Measurements from ENCODE around the gene CLK1. TPM values are rescaled to one million over a fixed set of nuclear protein-coding genes. Genes with fewer than 3 reads are reported as not detected.
"Not testable (repeated sequence)": the region's sequence is repeated elsewhere in the genome, so short reads cannot be mapped to it uniquely, and the experiment has no call there.

CLK1 gene
- total and polyA plus RNA-seq, 4 experiments from 2014 or later, result 18.1 to 499 (median 262) TPM

- Mint-ChIP-seq H3K27ac (peak overlapping the region in 1 of 7 donors; percentile 8), H3K9me3 (no peaks in the 10 kb centered on the region), H3K27me3 (no peaks in the 10 kb centered on the region), H3K4me1 (peaks cover 0 to 1% (median 0%) of the 10 kb centered on the region in 4 donors), H3K4me3 (no peak overlapping the region), H3K36me3 (peaks cover 4 to 9% of the 10 kb centered on the region in 2 donors)
- no peaks in the 10 kb centered on the region for H3K4me1 ChIP-seq (ENCODE audit: insufficient read depth, low read length)
- H3K27ac ChIP-seq (ENCODE audit: low read depth, low read length), result no peak overlapping the region
- peaks cover 0 to 3% of the 10 kb centered on the region in 2 donors for H3K9me3 ChIP-seq (ENCODE audit: control insufficient read depth in 1 of 2, low read length in 2 of 2)
- H3K36me3 ChIP-seq (ENCODE audit: insufficient read depth, low read length), result no peaks in the 10 kb centered on the region
- ChIA-PET POLR2A (ENCODE audit: partially characterized antibody) (interaction anchor here (0.9 to 1.9 kb wide), 2 partner anchors 9 to 36 kb away, joined by 3 to 5 read pairs; partner anchors contain the start of gene CLK1), CTCF (ENCODE audit: partially characterized antibody) (no interaction called here)
- intact Hi-C loops (cut with micrococcal nuclease), result no loop called here
- no peak for DNase-seq
- no peaks in the 10 kb centered on the region for H3K27me3 ChIP-seq (ENCODE audit: insufficient read depth, low read length)
- H3K4me3 ChIP-seq (ENCODE audit: low read length in 2 of 2), result no peak overlapping the region
Observed at GRCh38 chr2:200828104-200828503, 36.4 kb downstream of the CLK1 start.

GRCh38 chr2:200821686-200822245 is 42.7 kb downstream of the CLK1 start:
- peak overlapping the region in 2 of 7 donors; percentile 12 to 53 for H3K27ac Mint-ChIP-seq
- no peaks in the 10 kb centered on the region for H3K27me3 Mint-ChIP-seq
- intact Hi-C loops (cut with micrococcal nuclease), result no loop called here
- H3K36me3 Mint-ChIP-seq, result peaks cover 39 to 60% of the 10 kb centered on the region in 2 donors
- ChIA-PET CTCF (ENCODE audit: partially characterized antibody) (no interaction called here), POLR2A (ENCODE audit: partially characterized antibody) (interaction anchor here (1.4 kb wide), 1 partner anchor 42 kb away, joined by 6 read pairs; the partner anchor contains the start of gene CLK1)
- H3K27me3 ChIP-seq (ENCODE audit: insufficient read depth, low read length), result no peaks in the 10 kb centered on the region
- H3K9me3 ChIP-seq (ENCODE audit: control insufficient read depth in 1 of 2, low read length in 2 of 2), result no peaks in the 10 kb centered on the region
- no peak overlapping the region for H3K4me3 Mint-ChIP-seq
- H3K4me1 Mint-ChIP-seq, result peaks cover 1 to 4% (median 4%) of the 10 kb centered on the region in 4 donors
- H3K4me3 ChIP-seq (ENCODE audit: low read length in 2 of 2), result no peak overlapping the region
- no peaks in the 10 kb centered on the region for H3K4me1 ChIP-seq (ENCODE audit: insufficient read depth, low read length)
- H3K27ac ChIP-seq (ENCODE audit: low read depth, low read length), result no peak overlapping the region
- peaks cover 49% of the 10 kb centered on the region for H3K36me3 ChIP-seq (ENCODE audit: insufficient read depth, low read length)
- no peaks in the 10 kb centered on the region for H3K9me3 Mint-ChIP-seq
- no peak for DNase-seq

DNA sequence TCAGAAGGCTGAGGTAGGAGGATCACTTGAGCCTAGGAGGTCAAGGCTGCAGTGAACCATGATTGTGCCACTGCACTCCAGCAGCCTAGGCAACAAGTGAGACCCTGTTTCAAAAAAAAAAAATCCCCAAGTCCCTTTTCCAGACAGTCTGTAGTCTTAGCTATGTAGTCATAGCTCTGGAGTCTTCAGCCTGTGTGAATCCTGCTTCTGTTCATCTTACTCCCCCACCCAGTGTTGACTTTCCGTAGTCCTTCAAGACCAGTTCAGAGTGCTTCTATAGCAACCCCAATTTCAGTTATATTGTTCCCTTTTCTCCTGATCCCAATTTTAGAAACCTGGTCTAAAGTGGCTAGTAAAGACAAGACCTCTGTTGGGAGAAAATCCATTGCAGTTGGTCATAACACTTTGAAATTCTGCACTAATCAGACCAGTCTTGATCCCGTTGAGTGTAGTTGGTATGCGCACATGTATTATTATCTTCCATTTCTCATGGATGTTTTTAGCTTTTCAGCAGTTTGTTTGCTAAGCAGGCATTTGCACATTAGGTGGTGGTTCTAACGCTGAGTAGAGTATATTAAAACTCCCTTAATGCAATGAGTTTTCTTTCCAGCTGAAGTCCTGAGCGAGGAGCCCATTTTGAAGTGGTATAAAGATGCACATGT is 43.8 kb downstream of the CLK1 start:
- ChIA-PET CTCF (ENCODE audit: partially characterized antibody) (no interaction called here), POLR2A (ENCODE audit: partially characterized antibody) (interaction anchor here (1.4 kb wide), 1 partner anchor 44 kb away, joined by 5 read pairs; the partner anchor contains the start of gene CLK1)
- Histone ChIP-seq H3K27me3 (ENCODE audit: insufficient read depth, low read length) (no peaks in the 10 kb centered on the region), H3K9me3 (ENCODE audit: control insufficient read depth in 1 of 2, low read length in 2 of 2) (no peaks in the 10 kb centered on the region), H3K4me3 (ENCODE audit: low read length in 2 of 2) (no peak overlapping the region), H3K4me1 (ENCODE audit: insufficient read depth, low read length) (no peaks in the 10 kb centered on the region), H3K36me3 (ENCODE audit: insufficient read depth, low read length) (peaks cover 60% of the 10 kb centered on the region), H3K27ac (ENCODE audit: low read depth, low read length) (no peak overlapping the region)
- no peak for DNase-seq
- peaks cover 49 to 65% of the 10 kb centered on the region in 2 donors for H3K36me3 Mint-ChIP-seq
- peak overlapping the region in 4 of 7 donors; percentile 2 to 74 (median 60) for H3K27ac Mint-ChIP-seq
- H3K4me3 Mint-ChIP-seq, result no peak overlapping the region
- no peaks in the 10 kb centered on the region for H3K9me3 Mint-ChIP-seq
- H3K4me1 Mint-ChIP-seq, result peaks cover 4 to 10% (median 8%) of the 10 kb centered on the region in 4 donors
- H3K27me3 Mint-ChIP-seq, result no peaks in the 10 kb centered on the region
- intact Hi-C loops (cut with micrococcal nuclease), result no loop called here

DNA sequence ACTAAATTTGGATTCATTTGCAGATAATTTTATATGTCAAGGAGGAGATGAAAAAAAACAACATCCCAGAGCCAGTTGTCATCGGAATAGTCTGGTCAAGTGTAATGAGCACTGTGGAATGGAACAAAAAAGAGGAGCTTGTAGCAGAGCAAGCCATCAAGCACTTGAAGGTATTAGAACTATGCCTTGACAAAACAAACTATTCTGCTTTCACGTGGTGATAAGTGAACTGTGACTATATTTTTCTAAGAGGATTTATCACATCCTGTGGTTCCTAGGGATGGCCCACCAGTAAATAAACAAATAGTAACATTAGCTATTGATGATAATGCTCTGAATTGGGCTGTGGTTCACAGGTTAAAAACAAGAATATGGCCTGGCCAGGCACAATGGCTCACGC is 45.7 kb downstream of the CLK1 start:
- ChIA-PET CTCF (ENCODE audit: partially characterized antibody) (interaction anchor here (1.0 to 1.2 kb wide), 3 partner anchors 15 to 107 kb away, joined by 3 read pairs; no protein-coding TSS in a partner anchor), POLR2A (ENCODE audit: partially characterized antibody) (interaction anchor here (1.0 to 2.1 kb wide), 4 partner anchors 8 to 45 kb away, joined by 3 to 11 read pairs (median 5); partner anchors contain the start of gene CLK1)
- DNase-seq; H3K27me3 Mint-ChIP-seq; H3K9me3 Mint-ChIP-seq; H3K4me3 Mint-ChIP-seq; H3K27me3 ChIP-seq (ENCODE audit: insufficient read depth, low read length); H3K4me3 ChIP-seq (ENCODE audit: low read length in 2 of 2); H3K9me3 ChIP-seq (ENCODE audit: control insufficient read depth in 1 of 2, low read length in 2 of 2); intact Hi-C loops (cut with micrococcal nuclease); H3K27ac ChIP-seq (ENCODE audit: low read depth, low read length): not testable (repeated sequence)
- Histone ChIP-seq H3K36me3 (ENCODE audit: insufficient read depth, low read length) (peaks cover 80% of the 10 kb centered on the region), H3K4me1 (ENCODE audit: insufficient read depth, low read length) (peaks cover 18% of the 10 kb centered on the region)
- H3K27ac Mint-ChIP-seq, result peak overlapping the region in 3 of 7 donors; percentile 22 to 70 (median 46)
- peaks cover 68 to 80% of the 10 kb centered on the region in 2 donors for H3K36me3 Mint-ChIP-seq
- peaks cover 21 to 29% (median 25%) of the 10 kb centered on the region in 4 donors for H3K4me1 Mint-ChIP-seq

GRCh38 chr2:200814917-200815316 is 49.5 kb downstream of the CLK1 start:
- no peak overlapping the region for H3K4me3 ChIP-seq (ENCODE audit: low read length in 2 of 2)
- intact Hi-C loops (cut with micrococcal nuclease), result loop anchor here (5.0 kb wide), 2 partner anchors 362 to 1422 kb away; partner anchors contain the start of gene SUMO1
- Mint-ChIP-seq H3K36me3 (peaks cover 53 to 78% of the 10 kb centered on the region in 2 donors), H3K27ac (peak overlapping the region in 3 of 7 donors; percentile 24 to 96 (median 43)), H3K27me3 (no peaks in the 10 kb centered on the region), H3K4me3 (peak overlapping the region in 2 of 8 donors; percentile 19 to 79), H3K4me1 (peaks cover 37 to 64% (median 45%) of the 10 kb centered on the region in 4 donors), H3K9me3 (no peaks in the 10 kb centered on the region)
- peaks cover 63% of the 10 kb centered on the region for H3K36me3 ChIP-seq (ENCODE audit: insufficient read depth, low read length)
- CTCF ChIA-PET (ENCODE audit: partially characterized antibody), result interaction anchor here (1.7 kb wide), 1 partner anchor 102 kb away, joined by 9 read pairs; no protein-coding TSS in a partner anchor
- no peaks in the 10 kb centered on the region for H3K27me3 ChIP-seq (ENCODE audit: insufficient read depth, low read length)
- DNase-seq, result no peak
- POLR2A ChIA-PET (ENCODE audit: partially characterized antibody), result interaction anchor here (1.0 to 3.3 kb wide), 6 partner anchors 12 to 102 kb away, joined by 3 to 30 read pairs (median 8); partner anchors contain the start of genes CLK1, NIF3L1 and PPIL3
- H3K27ac ChIP-seq (ENCODE audit: low read depth, low read length), result peak overlapping the region; percentile 31
- no peaks in the 10 kb centered on the region for H3K9me3 ChIP-seq (ENCODE audit: control insufficient read depth in 1 of 2, low read length in 2 of 2)
- peaks cover 41% of the 10 kb centered on the region for H3K4me1 ChIP-seq (ENCODE audit: insufficient read depth, low read length)

- Mint-ChIP-seq H3K36me3 (peaks cover 52 to 73% of the 10 kb centered on the region in 2 donors), H3K4me3 (peak overlapping the region in 7 of 8 donors; percentile 19 to 79 (median 58)), H3K27me3 (no peaks in the 10 kb centered on the region), H3K27ac (peak overlapping the region; percentile 24 to 96 (median 66)), H3K4me1 (peaks cover 38 to 66% (median 46%) of the 10 kb centered on the region in 4 donors), H3K9me3 (no peaks in the 10 kb centered on the region)
- intact Hi-C loops (cut with micrococcal nuclease), result loop anchor here (5.0 kb wide), 2 partner anchors 363 to 1423 kb away; partner anchors contain the start of gene SUMO1
- H3K4me3 ChIP-seq (ENCODE audit: low read length in 2 of 2), result no peak overlapping the region
- peak in 1 of 5 donors; percentile 29 for DNase-seq
- H3K4me1 ChIP-seq (ENCODE audit: insufficient read depth, low read length), result peaks cover 41% of the 10 kb centered on the region
- POLR2A ChIA-PET (ENCODE audit: partially characterized antibody), result interaction anchor here (0.7 to 3.3 kb wide), 7 partner anchors 12 to 101 kb away, joined by 3 to 30 read pairs (median 7); partner anchors contain the start of genes CLK1, NIF3L1 and PPIL3
- CTCF ChIA-PET (ENCODE audit: partially characterized antibody), result interaction anchor here (0.9 to 1.7 kb wide), 2 partner anchors 43 to 101 kb away, joined by 3 to 9 read pairs; no protein-coding TSS in a partner anchor
- peaks cover 58% of the 10 kb centered on the region for H3K36me3 ChIP-seq (ENCODE audit: insufficient read depth, low read length)
- H3K27ac ChIP-seq (ENCODE audit: low read depth, low read length), result peak overlapping the region; percentile 17
- no peaks in the 10 kb centered on the region for H3K9me3 ChIP-seq (ENCODE audit: control insufficient read depth in 1 of 2, low read length in 2 of 2)
- no peaks in the 10 kb centered on the region for H3K27me3 ChIP-seq (ENCODE audit: insufficient read depth, low read length)
Observed at GRCh38 chr2:200814276-200814815, 50.1 kb downstream of the CLK1 start.

All from CD4-positive, alpha-beta memory T cell (primary cell).